CD4-positive, alpha-beta T cell treated with Interferon gamma for 1 hour (primary cell): ENCODE measurements around the gene MYH16.
"Not testable (repeated sequence)": the region's sequence is repeated elsewhere in the genome, so short reads cannot be mapped to it uniquely, and the experiment has no call there.

Source experiments
- DNase-seq: peaks from one replicate; pipeline ENCODE4 v3.0.0-alpha.2; 2020

The MYH16 gene

GRCh38 chr7:99309111-99309510 lies 36.5 kb downstream of the MYH16 start:
- DNase-seq, result no peak

- DNase-seq, result no peak
Observed at GRCh38 chr7:99310004-99310403, 37.4 kb downstream of the MYH16 start.

GRCh38 chr7:99311702-99312101 lies 39.1 kb downstream of the MYH16 start:
- DNase-seq, result no peak

- DNase-seq, result peak; percentile 52
Observed at GRCh38 chr7:99312316-99313203, 39.9 kb downstream of the MYH16 start.

- DNase-seq, result no peak
Observed at GRCh38 chr7:99313204-99313573, 40.5 kb downstream of the MYH16 start.

GRCh38 chr7:99314504-99314903 lies 41.9 kb downstream of the MYH16 start:
- DNase-seq, result no peak

- DNase-seq, result no peak
Observed at GRCh38 chr7:99320371-99320770, 47.7 kb downstream of the MYH16 start.

- not testable (repeated sequence) for DNase-seq
Observed at GRCh38 chr7:99322659-99323058, 50.0 kb downstream of the MYH16 start.

GRCh38 chr7:99324559-99324958 lies 51.9 kb downstream of the MYH16 start:
- DNase-seq, result no peak

GRCh38 chr7:99325001-99325493 lies 52.4 kb downstream of the MYH16 start:
- DNase-seq, result no peak

- DNase-seq, result peak; percentile 92
Observed at GRCh38 chr7:99325592-99326407, 53.2 kb downstream of the MYH16 start, which contains the start of gene ARPC1A. ARPC1A (plus strand) TSS chr7:99325898; CDS start chr7:99333354, 7,456 bp downstream.

GRCh38 chr7:99326408-99326782 lies 53.8 kb downstream of the MYH16 start:
- DNase-seq, result no peak

- peak; percentile 23 for DNase-seq
Observed at GRCh38 chr7:99330314-99330961, 57.8 kb downstream of the MYH16 start.

- DNase-seq, result no peak
Observed at GRCh38 chr7:99331002-99331401, 58.4 kb downstream of the MYH16 start.

- DNase-seq, result no peak
Observed at GRCh38 chr7:99339595-99339994, 67.0 kb downstream of the MYH16 start.

- DNase-seq, result no peak
Observed at GRCh38 chr7:99340659-99341058, 68.0 kb downstream of the MYH16 start.

GRCh38 chr7:99344061-99344647 lies 71.5 kb downstream of the MYH16 start:
- DNase-seq, result no peak

GRCh38 chr7:99350641-99351040 lies 78.0 kb downstream of the MYH16 start:
- DNase-seq, result not testable (repeated sequence)

- DNase-seq, result no peak
Observed at GRCh38 chr7:99352247-99352646, 79.6 kb downstream of the MYH16 start.

GRCh38 chr7:99355098-99355497 lies 82.5 kb downstream of the MYH16 start:
- no peak for DNase-seq

GRCh38 chr7:99357701-99358490 lies 85.3 kb downstream of the MYH16 start:
- no peak for DNase-seq

- DNase-seq, result not testable (repeated sequence)
Observed at GRCh38 chr7:99358521-99358920, 85.9 kb downstream of the MYH16 start.
